ENCODE data around the gene LINC01488.

The LINC01488 gene

DNA sequence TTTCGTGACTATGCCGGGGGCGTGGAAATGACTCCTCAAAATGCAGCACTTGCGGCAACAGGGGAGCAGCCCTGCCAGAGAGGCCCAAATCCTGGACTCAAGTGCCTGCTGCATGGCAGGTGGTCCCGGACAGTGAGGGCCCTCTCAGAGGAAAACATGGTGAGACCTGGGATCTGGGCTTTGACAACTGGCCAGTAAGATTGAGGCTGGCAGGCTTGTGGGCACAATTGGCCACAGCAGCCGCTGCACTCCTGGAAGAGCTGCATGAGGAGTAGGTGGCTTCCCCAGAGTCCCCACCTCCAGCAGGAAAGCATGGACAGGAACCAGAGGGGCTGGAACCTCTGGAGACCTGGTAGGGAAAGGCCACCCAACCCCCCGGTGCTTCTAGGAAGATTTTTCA is 13.4 kb downstream of the LINC01488 start:
- DNase-seq, result no peak

DNA sequence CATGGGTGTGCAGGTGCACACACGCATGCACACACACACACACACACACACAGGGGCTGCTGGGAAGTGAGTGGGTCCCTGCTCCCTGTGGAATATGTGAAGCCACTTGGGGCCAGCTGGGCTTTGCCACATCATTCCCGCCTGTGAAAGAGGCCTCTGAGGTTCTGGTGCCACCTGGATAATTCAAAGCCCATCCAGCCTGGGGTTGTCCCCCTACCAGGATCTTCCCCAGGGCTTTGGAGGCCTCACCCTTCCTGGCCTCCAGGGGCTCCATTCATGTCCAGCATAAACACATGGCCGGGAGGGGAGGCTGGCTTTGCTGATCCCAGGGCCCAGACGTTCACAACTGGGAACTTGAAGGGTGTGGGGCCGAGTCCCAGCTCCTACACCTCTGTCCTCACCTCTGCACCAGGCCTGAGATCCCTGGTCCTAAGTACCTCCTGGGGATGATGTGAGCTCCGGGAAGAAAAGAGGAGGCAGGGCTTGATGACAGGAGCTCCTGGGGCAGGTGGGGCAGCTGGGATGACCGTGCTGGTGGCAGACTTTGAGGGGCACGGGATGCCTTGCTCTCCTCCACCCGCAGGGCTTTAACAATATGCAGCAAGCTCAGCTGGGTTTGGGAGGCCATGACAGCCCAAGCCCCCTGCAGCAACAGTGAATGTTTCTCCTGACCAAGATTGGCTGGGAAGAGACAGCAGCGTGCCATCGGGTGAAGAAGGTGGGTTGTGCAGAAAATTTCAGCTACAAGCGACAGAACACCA is 14.2 kb downstream of the LINC01488 start:
- no peak for DNase-seq

DNA sequence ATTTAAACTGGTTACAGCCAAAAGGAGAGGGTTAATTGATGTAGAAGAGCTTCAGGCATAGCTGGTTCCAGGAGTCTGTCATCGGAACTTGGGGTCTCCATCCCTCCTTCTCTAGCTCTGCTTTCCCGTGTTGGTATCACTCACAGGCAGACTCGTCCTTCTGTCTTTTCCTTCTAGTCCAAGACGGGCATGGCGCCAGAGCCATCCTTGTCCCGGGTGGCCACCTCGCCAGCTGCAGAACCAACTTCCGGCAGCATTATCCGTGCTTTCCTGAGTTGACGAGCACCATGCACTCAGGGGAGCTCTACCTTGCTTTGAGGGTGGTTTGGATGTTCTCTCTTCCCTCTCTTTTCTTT is 14.7 kb downstream of the LINC01488 start:
- DNase-seq, result no peak

DNA sequence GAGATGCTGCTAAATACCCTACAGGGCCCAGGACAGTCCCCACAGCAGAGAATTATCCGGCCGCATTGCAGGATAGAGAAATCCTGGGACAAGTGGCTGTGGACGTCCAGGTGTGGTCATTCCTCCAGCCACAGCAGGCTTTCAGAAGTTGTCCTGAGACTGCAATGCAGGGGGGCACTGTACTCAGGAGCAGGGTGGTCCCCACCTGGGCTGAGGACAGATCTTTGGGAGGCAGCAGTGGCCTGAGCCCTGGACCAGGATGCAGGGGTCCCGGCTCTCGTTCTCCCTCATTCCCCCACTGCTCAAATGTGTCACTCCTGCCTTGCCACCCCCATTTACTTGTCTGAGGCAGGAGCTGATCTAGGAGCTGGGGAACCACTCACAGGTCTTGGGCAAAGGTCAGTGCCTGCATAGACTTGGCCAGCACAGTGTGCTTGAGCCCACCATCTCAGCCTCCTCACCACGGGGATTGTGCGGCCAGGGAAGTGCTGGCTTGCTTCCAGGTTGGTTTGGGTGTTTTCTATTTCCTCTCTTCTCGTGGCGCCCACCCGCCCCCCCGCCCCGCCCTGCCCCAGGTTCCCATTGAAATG is 15.3 kb downstream of the LINC01488 start:
- no peak for DNase-seq

DNA sequence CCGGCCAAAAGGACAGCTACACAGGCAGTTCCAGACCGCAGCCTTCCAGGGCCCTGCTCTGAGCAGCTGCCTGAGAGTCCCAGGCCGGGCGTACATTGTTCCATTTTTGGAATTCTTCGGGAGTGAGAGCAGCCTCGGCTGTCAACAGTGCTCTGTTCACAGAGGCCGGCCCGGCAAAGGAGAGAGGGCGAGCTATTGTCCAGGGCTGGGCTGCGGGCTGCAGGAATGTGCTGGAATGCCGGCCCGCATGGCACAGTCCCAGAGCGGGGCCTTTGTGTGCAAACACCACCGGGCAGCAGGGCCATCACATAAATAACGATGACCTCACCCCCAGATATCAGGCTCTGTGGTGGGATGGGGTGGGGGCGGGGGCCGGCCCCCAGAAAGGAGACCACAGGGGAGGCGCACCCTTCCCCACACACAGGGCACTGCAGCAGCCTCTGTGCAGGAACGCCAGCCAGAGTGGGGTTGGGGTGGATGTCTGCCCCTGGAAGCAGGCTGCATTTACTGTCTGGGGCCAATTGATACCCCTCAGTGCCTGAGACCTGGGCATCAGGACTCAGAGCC is 15.8 kb downstream of the LINC01488 start:
- no peak for DNase-seq

DNA sequence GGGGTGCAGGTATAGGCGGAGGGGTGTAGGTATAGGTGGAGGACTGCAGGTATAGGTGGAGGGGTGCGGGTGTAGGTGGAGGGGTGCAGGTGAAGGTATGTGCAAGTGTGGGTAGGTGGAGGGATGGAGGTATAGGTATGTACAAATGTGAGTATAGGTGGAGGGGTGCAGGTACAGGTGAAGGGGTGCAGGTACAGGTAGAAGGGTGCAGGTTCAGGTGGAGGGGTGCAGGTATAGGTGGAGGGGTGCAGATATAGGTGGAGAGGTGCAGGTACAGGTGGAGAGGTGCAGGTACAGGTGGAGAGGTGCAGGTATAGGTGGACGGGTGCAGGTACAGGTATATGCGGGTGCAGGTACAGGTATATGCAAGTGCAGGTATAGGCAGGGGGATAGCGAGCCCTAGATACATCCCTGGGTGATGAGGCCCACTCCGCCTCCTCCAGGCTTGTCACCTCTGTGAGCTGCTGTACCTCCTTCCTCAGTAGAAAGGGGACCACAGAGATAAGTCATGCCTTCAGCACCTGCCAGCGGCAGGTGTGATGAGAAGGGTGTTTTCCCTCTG is 17.2 kb downstream of the LINC01488 start:
- no peak for DNase-seq

DNA sequence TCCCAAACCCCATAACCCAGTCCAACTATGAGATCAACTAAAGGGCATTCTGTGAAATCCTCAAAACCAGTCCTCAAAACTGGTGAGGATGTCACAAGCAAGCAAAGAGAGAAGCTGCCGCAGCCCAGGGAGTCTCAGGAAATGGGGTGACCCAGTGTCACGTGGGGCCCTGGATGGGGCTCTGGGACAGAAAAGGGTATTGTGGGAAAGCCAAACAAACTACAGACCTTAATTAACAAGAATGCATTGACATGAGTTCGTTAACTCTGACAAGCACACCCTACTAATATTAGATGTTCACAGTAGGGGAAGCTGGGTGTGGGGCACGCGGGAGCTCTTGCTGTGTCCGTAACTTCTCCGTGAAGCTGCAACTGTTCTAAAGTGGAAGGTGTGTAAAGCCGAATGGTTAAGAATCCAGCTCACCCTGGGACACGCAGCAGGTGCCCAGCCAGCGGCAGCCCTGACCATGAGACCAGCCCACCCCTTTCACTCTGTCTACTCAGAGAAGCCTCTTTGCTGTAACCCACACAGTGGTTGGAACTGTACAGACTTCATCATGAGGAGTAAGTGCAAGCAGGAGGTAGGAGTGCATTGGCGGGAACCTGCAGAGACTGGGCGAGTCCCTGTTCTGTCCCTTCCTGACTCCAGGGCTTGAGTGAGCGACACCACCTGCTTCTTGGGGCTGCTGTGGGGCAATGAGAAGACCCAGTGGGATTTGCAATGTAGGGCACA is 17.9 kb downstream of the LINC01488 start:
- DNase-seq, result no peak

DNA sequence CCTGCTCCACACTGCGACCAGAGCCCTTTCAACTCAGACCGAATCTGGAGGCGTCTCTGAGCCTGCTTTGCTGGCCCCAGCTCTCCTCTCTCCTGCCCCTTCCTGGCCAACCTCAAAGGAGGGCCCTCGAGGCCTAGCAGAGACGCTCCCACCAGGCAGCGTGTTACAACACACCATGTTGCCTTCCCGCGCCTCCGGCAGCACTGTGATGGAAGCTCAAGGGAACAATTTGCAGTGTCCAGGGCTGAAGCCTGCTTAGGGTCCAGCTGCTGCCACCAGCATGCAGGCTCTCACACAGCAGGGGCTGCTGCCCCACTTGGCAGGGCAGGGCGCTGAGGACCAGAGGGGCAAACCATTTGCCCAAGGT is 18.4 kb downstream of the LINC01488 start:
- DNase-seq, result no peak

DNA sequence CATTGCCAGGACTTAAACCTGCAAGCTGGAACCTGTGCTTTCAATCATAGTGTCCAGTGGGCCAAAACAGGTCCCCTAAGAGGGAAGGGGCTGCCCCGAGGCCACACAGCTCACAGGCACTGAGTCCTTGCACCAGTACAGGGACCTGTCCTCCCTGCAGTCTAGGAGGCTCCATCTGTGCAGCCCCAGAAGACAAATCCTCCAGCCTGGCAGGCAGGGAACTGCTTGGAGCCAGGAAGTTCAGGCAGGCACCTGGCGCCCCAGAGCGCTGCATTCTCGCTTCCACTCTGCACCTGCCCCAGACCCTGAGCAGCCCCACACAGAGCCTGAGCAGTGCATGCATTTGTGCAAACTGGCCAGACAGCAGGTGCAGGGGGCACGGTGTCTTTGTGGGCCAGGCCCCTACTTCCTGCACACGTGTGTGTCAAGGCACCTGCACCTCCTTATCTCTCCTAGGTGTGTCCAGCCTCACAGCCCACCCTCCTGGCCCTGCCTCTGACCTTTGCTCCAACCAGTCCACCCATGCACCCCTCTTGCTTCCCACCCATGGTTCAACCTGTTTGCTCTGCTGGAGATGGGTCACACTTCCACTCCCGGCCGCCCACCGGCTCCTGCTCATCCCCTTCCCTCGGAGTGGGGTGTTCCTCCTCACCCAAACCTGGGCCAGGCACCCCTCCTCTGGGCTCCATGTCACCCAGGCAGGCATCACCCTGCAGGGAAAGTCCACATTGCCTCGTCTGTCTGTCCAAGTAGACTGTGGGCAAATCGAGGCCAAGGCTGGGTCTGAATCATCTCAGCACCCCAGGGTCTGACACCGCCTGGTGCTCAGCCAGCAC is 19.0 kb downstream of the LINC01488 start:
- DNase-seq, result no peak

DNA sequence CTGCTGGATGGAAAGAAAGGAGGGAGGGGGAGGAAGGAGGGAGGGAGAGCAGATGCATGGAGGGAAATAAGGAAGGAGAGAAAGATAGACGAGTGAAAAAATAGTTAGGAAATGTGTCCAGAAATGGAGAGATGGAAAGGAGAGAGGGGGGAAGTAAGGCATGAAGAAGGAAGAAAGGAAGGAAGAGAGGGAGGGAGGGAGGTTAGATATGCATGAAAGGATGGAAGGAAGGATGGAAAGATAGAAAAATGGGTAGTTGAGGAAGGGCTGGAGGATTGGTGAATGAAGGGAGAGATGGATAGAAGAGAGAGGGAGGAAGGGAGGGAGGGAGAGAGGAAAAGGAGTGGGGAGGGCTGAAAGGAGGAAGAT is 19.6 kb downstream of the LINC01488 start:
- no peak for DNase-seq

DNA sequence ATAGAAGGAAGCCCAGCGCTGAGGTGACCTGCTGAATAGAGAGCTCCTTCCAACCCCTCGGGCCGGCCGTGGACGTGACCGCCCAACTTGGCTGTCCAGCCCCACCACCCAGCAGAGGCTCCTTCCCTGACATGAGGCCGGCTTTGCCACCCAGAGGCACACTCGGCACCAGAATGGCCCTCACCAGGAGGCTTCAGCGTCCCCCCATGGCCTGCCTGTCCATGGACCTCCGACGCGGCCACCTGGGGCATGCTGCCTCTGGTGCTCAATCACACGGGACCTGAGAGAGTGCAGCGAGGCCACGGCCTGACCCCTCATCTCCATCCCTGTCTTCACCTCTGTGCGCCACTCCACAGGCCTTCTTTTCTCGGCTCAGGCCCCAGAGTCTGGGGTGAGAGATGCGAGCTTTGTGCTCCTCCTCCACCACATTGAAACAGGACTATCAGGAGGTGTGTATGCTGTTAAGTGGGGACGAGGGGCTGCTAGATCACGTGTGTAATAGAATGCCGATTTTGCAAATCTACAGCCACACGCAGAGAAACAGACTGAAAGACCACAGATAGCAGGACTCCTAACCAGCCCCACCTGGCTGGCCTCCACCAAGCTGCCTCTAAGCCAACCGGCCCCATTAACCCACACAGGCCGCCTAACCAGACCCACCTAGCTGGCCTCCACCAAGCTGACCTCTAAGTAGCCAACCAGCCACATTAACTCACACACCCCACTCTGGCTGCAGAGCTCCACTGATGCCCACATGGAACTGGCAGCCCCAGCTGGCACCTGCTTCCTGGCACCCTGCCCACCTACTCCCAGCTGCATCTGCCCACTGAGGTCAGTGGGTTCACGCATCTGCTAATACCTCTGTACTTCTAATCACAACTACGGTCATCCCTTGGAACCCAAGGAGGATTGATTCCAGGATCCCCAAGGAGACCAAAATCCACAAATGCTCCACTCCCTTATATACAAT is 20.7 kb downstream of the LINC01488 start:
- no peak for DNase-seq

DNA sequence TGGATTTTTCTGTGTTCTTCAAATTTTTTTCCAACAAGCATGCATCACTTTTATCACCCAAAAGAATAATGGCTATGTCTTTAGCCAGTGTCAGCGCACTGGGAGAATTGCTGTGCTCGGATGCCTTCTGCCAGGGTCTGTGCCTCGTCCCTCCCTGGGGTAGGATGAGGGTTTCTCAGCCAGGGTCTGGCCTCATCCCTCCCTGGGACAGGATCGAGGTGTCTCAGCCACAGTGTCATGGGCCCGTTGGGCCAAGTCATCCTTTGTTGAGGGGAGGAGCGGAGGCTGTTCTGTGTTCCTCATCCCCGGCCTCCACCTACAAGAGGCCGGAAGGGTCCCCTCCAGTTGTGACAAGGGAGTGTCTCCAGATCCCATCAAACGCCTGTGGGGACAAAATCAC is 22.7 kb downstream of the LINC01488 start:
- DNase-seq, result no peak

DNA sequence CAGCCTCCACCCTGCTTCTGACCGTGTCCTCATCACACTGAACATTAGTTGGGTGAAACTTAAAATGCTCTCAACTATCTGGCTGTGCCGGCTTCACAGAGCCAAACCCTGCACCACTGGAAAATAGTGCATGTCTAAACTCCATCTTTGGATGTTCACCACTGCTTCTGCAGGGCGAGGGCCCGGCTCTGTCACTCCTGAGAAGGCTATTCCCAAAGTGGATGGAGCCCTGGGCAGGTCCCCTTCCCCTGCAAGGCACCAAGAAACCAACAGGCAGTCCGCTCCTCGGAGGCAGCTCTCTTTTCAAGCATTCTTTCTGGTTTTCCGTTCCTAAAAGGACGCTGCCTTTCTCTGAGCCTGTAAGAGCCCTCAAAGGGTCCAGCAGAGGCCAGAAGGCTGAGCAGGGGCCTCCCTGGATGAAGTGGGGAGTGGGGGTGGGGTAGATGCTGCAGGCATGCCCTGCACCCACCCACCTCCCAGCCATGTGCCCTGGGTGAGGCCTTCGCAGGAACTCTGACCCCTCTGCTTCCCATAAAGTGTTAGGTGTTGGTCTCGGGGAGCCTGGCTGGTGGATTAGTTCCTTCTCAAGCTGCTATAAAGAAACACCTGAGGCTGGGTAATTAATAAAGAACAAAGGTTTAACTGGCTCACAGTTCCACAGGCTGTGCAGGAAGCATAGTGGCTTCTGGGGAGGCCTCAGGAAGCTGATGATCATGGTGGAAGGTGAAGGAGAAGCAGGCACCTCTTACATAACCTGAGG is 23.3 kb downstream of the LINC01488 start:
- no peak for DNase-seq

DNA sequence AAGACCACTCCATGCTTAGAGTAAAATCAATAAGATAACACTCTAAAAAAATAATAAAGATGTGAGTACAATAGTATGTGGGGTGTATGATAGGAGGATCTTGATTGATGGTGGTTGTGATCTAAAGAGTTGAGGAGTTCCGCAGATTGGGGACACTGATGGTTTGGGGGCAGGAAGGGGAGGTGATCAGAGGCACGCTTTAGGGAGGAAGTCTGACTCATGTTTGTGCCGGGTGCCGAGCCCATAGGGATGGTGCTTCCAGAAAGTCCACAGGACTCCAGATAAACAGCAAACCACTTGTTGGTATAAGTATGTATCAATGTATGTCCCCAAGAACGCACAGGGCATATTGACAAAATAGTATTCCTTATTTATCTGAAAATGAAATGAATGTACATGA is 27.5 kb downstream of the LINC01488 start:
- no peak for DNase-seq

DNA sequence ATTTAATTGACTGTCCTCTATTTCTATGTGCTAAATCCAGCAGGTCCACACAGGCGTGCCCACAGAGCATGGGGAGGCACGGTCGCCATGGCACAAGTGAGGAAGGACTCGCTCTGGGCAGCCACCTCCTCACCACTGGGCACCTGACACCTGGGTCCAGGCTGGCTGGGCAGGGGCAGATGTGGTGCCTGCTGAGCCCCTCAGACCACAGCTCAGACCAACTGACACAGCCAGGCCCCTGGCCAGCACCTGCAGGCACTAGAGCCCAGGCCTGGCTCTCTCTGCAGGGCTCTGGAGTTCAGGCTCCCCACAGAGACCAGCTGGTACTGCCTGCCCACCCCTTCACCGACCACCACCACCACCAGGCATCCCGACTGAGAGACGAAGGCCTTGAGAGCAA is 27.9 kb downstream of the LINC01488 start:
- no peak for DNase-seq

DNA sequence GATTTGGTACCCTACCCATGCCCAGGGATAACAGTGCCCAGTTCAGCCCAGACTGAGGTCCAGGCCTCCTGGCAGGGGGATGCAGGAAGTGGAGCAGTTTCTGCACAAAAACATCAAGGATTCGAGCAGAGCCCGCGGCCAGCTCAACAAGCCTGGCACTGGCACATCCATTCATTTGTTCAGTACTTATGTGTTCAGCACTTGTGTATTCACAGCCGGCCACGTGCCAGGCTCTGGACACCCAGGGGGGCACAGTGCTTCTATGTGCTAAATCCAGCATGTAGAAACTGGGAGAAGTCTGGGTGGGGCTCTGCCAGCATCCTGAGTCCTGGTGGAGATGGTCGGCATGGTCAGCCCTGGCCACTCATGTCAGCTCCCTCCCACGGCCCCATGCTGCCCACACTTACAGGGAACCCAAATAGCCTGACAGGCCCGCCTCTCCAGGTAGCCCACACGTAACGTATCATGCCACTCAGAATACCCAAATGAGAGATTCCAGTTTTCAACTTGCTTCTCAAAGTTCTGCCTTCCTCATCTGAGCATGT is 28.5 kb downstream of the LINC01488 start:
- no peak for DNase-seq

DNA sequence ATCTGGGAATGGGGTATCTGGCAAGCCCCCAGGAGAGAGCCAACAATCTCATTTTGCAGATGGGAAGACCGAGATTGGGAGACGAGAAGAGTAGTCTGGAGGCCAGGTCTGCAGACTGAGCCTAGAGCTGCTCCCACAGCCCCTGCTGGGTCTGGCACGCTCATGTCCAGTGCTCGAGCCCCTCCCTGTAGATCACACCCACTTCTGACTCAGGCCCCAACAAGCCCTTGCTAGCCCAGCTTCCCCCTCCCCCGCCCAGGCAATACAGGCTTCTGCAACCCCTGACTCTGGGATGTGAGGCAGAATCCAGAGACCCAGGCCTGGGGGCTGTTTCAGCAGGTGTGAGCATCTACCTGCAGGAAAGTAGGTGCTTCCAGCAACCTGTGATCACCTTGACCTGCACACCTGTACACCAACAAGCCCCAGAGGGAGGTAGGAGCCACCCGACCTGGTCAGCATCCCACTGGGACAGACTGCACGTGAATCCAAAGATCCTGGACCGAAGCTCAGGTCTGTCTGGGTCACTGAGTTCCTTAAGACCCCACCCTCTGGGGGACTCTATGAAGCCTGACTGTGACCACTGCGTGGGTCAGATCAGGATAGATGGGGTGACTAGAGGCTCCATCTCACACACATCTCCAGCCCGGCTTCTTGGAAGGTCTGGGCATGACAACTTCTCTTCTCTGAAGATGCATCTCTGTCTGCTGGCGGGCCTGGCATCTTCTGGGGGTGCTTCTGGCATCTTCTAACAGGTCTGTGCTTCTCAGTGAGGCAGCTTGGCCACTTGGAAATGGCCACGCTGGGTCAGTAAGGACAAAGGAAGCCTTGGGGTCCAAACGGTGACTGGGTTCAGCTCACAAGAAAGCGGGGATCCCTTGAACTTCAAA is 29.3 kb downstream of the LINC01488 start:
- DNase-seq, result no peak

DNA sequence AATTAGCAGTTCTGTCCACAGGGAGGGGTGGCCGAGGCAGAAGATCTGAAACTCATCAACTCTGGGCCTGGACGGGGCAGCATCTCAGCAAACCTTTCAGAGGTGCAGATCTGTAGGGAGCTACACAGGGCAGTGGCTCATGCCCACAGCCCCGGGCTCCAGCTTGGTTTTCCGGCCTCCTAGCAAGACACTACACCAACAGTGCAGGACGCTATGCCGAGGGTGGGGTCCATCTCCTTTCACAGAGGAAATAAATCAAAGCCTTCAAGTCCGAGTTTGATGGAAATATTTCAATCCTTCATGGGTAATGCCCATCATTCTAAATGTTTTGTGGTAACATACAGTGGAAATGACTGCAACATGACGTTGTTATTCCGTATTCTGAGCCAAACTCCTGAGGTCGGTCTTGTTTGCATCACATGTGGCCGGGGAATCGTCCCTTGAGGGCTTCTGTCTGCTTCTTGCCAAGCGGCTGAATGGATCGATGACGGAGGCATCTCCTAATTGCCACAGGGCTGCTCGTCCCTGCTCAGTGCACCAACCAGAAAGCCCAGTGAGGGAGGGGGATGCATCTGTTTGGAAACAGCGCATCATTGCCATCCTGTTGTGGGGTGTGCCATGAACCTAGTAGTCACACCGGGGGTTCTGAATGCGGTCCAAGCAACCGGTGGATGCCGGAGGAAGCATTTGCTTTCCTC is 30.0 kb downstream of the LINC01488 start:
- DNase-seq, result no peak

DNA sequence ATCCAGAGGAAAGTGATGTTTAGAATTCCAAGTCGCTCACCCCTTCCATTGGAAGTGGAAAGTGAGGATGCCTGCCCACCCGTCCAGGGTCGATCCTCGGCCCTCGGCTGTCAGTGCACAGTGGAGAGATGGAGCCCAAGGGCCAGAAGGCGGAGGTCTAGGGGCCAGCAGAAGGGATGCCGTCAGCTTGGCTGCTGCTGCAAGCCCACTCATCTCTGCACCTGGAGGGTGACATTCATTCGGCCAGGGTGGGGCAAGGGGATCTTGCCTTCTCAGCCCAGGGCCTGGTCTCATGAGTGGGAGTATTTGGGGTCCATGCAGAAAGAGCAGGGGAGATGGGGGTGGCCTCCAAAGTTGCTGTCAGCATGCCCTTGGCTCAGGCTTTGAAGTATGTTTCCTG is 30.7 kb downstream of the LINC01488 start:
- no peak for DNase-seq

Data from NCI-H2029 treated with DMSO at 0.1 percent for 48 hours (cell line).